ENCODE measurements around the gene MACROD2.

DNA sequence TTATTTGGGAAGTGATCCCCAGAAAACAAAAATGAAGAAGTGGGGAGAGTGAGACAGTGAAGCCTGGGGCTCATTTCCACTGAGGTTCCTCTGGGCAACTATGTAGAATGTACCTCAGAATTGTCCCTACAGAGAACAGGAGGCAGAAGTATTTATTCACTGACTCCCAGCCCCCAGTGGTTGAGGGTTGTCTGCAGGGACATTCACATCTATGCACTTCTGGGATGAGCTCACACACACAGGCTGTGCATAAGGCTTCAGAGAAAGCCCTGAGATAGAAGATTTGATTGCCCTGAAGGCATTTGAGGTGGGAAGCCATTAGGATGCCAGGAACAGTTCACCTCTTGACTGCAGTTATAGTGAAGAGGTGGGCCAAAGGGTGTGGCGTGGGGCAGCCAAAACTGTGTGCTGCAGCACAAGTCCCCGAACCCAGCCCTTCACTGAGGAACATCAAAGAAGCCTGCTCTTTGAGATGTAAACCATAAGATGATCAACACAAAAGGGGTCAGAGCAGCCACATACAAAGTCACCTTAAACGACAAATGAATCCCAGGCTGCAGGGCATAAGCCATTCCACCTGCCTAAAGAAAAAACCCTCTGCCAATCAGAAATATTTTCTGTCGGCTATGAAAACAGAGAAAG is 1195.9 kb downstream of the MACROD2 start:
- no peak for TF ChIP-seq CTCF (IDR thresholded peaks at IDR 0.05)
- TF ChIP-seq ZFX (IDR thresholded peaks at IDR 0.05; ENCODE audit: borderline replicate concordance) = no peak
